Liver (tissue), 3 donors: Measurements from ENCODE around the gene SLC9B2.

ENCODE experiments used
- GABPA ChIP-seq, 2 donors: IDR thresholded peaks in 1 of 2; conservative IDR thresholded peaks in 1 of 2; 2 replicates each; pipeline ENCODE4 v1.6.1; 2016; ENCODE audit warnings: antibody characterized with exemption in 2 of 2, mild to moderate bottlenecking in 1 of 2, moderate library complexity in 1 of 2
- REST ChIP-seq: IDR thresholded peaks from 2 replicates; pipeline ENCODE4 v1.6.1; 2016; ENCODE audit warnings: antibody characterized with exemption, mild to moderate bottlenecking
- SP1 ChIP-seq: IDR thresholded peaks from 2 replicates; pipeline ENCODE4 v1.6.1; 2018; ENCODE audit warnings: antibody characterized with exemption, mild to moderate bottlenecking
- TF ChIP-seq, protein P1 (sequence below): fragments of 150-350 bp; IDR thresholded peaks from 2 replicates; pipeline ENCODE4 v1.5.1; 2017; ENCODE audit warnings: improper control_type of control experiment, low read depth, low read length; ENCODE audit not compliant: missing input control
- TF ChIP-seq, protein P2 (sequence below): IDR thresholded peaks from 2 replicates; pipeline ENCODE4 v1.6.1; 2016; ENCODE audit warnings: antibody characterized with exemption
- donor health status: healthy.
- donor health status: healthy.

DNA sequence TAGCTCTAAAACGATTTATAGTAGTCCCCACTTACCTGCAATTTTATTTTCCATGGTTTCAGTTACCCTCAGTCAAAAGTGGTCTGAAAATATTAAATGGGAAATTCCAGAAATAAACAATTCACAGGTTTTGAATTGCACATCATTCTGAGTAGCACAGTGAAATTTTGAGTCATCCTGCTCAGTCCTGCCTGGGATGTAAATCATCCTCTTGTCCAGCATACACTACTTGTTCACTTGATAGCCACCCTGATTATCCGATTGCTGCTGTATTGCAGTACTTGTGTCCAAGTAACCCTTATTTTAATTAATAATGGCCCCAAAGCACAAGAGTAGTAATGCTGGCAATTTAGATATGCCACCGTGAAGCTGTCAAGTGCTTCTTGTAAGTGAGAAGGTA lies 46.6 kb upstream of the SLC9B2 start:
- TF ChIP-seq, protein P1, sequence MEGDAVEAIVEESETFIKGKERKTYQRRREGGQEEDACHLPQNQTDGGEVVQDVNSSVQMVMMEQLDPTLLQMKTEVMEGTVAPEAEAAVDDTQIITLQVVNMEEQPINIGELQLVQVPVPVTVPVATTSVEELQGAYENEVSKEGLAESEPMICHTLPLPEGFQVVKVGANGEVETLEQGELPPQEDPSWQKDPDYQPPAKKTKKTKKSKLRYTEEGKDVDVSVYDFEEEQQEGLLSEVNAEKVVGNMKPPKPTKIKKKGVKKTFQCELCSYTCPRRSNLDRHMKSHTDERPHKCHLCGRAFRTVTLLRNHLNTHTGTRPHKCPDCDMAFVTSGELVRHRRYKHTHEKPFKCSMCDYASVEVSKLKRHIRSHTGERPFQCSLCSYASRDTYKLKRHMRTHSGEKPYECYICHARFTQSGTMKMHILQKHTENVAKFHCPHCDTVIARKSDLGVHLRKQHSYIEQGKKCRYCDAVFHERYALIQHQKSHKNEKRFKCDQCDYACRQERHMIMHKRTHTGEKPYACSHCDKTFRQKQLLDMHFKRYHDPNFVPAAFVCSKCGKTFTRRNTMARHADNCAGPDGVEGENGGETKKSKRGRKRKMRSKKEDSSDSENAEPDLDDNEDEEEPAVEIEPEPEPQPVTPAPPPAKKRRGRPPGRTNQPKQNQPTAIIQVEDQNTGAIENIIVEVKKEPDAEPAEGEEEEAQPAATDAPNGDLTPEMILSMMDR, result no peak
- TF ChIP-seq SP1, result no peak
- no peak for TF ChIP-seq GABPA (IDR thresholded peaks at IDR 0.05 in 1 of 2, conservative IDR thresholded peaks at IDR 0.05 in 1 of 2)
- TF ChIP-seq, protein P2, sequence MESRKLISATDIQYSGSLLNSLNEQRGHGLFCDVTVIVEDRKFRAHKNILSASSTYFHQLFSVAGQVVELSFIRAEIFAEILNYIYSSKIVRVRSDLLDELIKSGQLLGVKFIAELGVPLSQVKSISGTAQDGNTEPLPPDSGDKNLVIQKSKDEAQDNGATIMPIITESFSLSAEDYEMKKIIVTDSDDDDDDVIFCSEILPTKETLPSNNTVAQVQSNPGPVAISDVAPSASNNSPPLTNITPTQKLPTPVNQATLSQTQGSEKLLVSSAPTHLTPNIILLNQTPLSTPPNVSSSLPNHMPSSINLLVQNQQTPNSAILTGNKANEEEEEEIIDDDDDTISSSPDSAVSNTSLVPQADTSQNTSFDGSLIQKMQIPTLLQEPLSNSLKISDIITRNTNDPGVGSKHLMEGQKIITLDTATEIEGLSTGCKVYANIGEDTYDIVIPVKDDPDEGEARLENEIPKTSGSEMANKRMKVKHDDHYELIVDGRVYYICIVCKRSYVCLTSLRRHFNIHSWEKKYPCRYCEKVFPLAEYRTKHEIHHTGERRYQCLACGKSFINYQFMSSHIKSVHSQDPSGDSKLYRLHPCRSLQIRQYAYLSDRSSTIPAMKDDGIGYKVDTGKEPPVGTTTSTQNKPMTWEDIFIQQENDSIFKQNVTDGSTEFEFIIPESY, result no peak
- no peak for TF ChIP-seq REST
